Measurements from ENCODE around the gene PCSK2. TPM values are rescaled to one million over a fixed set of nuclear protein-coding genes. Genes with fewer than 3 reads are reported as not detected.

PCSK2 gene
- total and polyA plus RNA-seq, 10 donors = 0.06 to 0.17 (median 0.16) TPM; not detected in 3

DNA sequence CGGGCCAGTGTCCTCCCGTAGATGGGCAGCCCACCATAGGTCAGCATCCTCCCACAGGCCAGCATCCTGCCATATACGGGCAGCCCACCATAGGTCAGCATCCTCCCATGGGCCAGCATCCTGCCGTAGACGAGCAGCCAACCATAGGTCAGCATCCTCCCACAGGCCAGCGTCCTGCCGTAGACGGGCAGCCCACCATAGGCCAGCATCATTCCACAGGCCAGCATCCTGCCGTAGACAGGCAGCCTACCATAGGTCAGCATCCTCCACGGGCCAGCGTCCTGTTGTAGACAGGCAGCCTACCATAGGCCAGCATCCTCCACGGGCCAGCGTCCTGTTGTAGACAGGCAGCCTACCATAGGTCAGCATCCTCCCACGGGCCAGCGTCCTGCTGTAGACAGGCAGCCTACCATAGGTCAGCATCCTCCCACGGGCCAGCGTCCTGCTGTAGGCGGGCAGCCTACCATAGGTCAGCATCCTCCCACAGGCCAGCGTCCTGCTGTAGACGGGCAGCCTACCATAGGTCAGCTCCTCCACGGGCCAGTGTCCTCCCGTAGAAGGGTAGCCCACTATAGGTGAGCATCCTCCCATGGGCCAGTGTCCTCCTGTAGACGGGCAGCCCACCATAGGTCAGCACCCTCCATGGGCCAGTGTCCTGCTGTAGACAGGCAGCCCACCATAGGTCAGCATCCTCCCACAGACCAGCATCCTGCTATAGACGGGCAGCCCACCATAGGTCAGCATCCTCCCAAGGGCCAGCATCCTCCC lies 241.4 kb downstream of the PCSK2 start:
- H3K27ac ChIP-seq = no peak overlapping the region
- no peaks in the 10 kb centered on the region for H3K4me1 ChIP-seq
- no peak overlapping the region for H3K4me3 ChIP-seq
- WGBS, 5 donors = 71 to 87% (median 82%) methylated on average over 22 to 24 of the region's 24 CpGs
- no peak for TF ChIP-seq POLR2AphosphoS5 (IDR thresholded peaks at IDR 0.05)
- TF ChIP-seq CTCF (IDR thresholded peaks at IDR 0.05 in 8 of 11, conservative IDR thresholded peaks at IDR 0.05 in 3 of 11) = no peak
- TF ChIP-seq POLR2A (IDR thresholded peaks at IDR 0.05) = no peak
- DNase-seq = no peak
- no peaks in the 10 kb centered on the region for H3K36me3 ChIP-seq
- H3K27me3 ChIP-seq (replicated peaks in 1 of 7) = no peaks in the 10 kb centered on the region
- intact Hi-C loops (cut with DNase I; ENCODE audit: low total_unique reads) = no loop called here
- no peaks in the 10 kb centered on the region for H3K9me3 ChIP-seq

- TF ChIP-seq CTCF (IDR thresholded peaks at IDR 0.05 in 8 of 11, conservative IDR thresholded peaks at IDR 0.05 in 3 of 11) (no peak), POLR2AphosphoS5 (IDR thresholded peaks at IDR 0.05) (no peak), POLR2A (IDR thresholded peaks at IDR 0.05) (no peak)
- WGBS, 5 donors = 83 to 91% (median 86%) methylated on average over 7 of the region's 7 CpGs
- Histone ChIP-seq H3K9me3 (no peaks in the 10 kb centered on the region), H3K4me1 (no peaks in the 10 kb centered on the region), H3K27ac (no peak overlapping the region), H3K36me3 (no peaks in the 10 kb centered on the region), H3K4me3 (no peak overlapping the region), H3K27me3 (replicated peaks in 1 of 7) (no peaks in the 10 kb centered on the region)
- intact Hi-C loops (cut with DNase I; ENCODE audit: low total_unique reads) = no loop called here
- no peak for DNase-seq
These were observed 242.6 kb downstream of the PCSK2 start for GRCh38 chr20:17469246-17470030.

- intact Hi-C loops (cut with DNase I; ENCODE audit: low total_unique reads) = no loop called here
- no peaks in the 10 kb centered on the region for H3K36me3 ChIP-seq
- no peaks in the 10 kb centered on the region for H3K9me3 ChIP-seq
- WGBS, 5 donors = 85 to 94% (median 89%) methylated on average over 5 of the region's 5 CpGs
- no peak for DNase-seq
- no peaks in the 10 kb centered on the region for H3K4me1 ChIP-seq
- no peak overlapping the region for H3K27ac ChIP-seq
- no peaks in the 10 kb centered on the region for H3K27me3 ChIP-seq (replicated peaks in 1 of 7)
- H3K4me3 ChIP-seq = no peak overlapping the region
- no peak for TF ChIP-seq POLR2AphosphoS5 (IDR thresholded peaks at IDR 0.05)
- TF ChIP-seq CTCF (IDR thresholded peaks at IDR 0.05 in 8 of 11, conservative IDR thresholded peaks at IDR 0.05 in 3 of 11) = no peak
- no peak for TF ChIP-seq POLR2A (IDR thresholded peaks at IDR 0.05)
These were observed 243.7 kb downstream of the PCSK2 start for GRCh38 chr20:17470521-17470920.

DNA sequence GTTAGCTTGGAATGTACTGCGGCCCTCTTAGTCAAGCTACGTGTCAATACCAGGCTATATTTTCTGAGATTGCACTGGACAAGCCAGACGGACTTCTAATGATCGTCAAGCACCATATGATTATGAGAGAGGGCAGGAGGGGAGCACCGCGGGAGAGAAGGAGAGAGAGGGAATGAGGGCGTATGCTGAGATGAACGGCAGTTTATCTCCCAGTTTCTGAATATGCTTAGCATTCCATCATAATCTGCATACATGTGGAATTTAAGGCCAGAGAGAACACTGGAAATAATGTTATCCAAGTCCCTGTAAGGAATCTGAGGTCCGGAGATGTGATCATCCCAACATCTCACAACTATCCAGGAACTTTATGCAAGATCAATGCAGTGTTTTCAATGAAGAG lies 244.1 kb downstream of the PCSK2 start:
- Histone ChIP-seq H3K4me3 (no peak overlapping the region), H3K4me1 (no peaks in the 10 kb centered on the region), H3K27me3 (replicated peaks in 1 of 7) (no peaks in the 10 kb centered on the region), H3K9me3 (no peaks in the 10 kb centered on the region), H3K36me3 (no peaks in the 10 kb centered on the region), H3K27ac (no peak overlapping the region)
- no peak for TF ChIP-seq POLR2A (IDR thresholded peaks at IDR 0.05)
- no peak for TF ChIP-seq POLR2AphosphoS5 (IDR thresholded peaks at IDR 0.05)
- no peak for TF ChIP-seq CTCF (IDR thresholded peaks at IDR 0.05 in 8 of 11, conservative IDR thresholded peaks at IDR 0.05 in 3 of 11)
- intact Hi-C loops (cut with DNase I; ENCODE audit: low total_unique reads) = no loop called here
- WGBS, 5 donors = 86 to 93% (median 89%) methylated on average over 9 of the region's 9 CpGs
- no peak for DNase-seq

Data from spleen (tissue), 11 donors.